GM21619 (cell line): ENCODE measurements around the gene SH2B3.
A peak's percentile ranks its signal among the peaks of the same experiment; 100 is the strongest.

Experiments
- ATAC-seq: cut with Tn5 transposase; IDR thresholded peaks from one replicate; pipeline ENCODE4 v1.9.1; 2021; ENCODE audit not compliant: unreplicated experiment

Gene SH2B3

GRCh38 chr12:111427417-111428074, 21.8 kb downstream of the SH2B3 start:
- no peak for ATAC-seq

DNA sequence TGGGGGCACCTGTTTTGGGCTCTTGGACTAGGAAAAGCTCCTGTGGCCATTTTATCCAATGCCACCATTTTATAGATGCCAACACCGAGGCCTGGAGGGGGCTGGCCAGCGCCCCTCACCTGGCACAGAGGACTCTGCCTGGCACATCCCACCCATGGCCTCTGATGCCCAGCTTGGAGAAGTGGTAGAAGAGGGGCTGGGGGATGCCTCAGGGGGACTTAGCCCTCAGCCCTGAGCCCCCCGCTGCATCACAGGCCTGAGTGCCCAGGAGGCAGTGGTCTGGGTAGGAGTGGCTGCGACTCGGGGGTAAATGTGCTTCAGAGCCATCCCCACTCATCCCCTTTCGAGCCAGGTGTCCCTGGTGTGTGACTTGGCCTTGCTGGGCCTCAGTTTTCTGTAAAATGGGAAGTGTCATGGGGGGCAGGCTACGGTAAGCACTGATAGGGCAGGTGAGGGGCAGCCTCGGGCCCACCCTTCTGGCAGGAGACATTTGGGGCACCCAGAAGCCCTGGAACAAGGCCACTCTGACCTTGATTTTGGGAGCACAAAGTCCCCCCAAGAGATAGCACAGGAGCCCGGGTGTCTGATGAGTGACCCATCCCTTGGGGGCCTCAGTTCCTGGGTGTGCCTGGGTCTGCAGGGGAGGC, 22.5 kb downstream of the SH2B3 start:
- no peak for ATAC-seq

DNA sequence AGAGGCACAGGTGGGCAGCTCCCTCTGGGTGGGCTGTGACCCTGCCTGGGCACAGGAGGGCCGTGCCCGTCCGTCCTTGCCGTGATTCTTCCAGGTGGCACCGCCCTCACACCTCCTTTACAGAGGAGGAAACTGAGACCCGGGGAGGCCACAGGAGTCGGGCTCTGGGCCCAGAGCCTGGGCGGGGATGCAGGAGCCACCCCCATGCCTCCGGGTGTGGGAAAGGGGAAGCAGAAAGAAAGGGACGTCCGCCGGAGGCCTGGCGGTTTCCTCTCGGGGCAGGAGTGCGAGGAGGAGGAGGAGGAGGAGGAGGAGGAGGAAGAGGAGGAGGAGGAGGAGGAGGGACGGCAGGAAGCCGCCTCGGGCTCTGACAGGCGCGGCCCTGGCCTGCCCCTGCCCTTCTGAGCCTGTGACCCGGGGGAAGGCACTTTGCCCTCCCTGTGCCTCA, 23.0 kb downstream of the SH2B3 start:
- ATAC-seq, result no peak

- no peak for ATAC-seq
Measured at GRCh38 chr12:111429828-111430432, 24.2 kb downstream of the SH2B3 start.

- no peak for ATAC-seq
Measured at GRCh38 chr12:111430433-111431353, 25.0 kb downstream of the SH2B3 start.

- no peak for ATAC-seq
Measured at GRCh38 chr12:111431772-111432171, 26.0 kb downstream of the SH2B3 start.

DNA sequence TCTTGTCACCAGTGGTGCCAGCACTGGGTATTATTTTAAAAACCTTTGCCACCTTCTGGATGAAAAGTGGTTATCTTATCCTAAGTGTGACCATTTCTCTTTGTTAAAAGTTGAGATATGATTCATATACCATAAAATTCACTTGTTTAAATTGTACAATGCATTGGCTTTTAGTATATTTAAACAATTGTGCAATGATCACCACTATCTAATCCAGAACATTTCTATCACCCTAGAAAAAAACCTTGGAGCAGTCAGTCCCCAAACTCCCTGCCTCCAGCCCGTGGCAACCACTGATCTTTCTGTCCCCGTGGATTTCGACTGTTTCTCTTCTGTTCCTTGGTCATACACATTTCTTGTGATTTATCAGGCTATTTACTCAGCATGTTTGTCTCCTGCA, 28.3 kb downstream of the SH2B3 start:
- no peak for ATAC-seq

GRCh38 chr12:111434680-111435338, 29.1 kb downstream of the SH2B3 start:
- ATAC-seq, result peak; percentile 53

- ATAC-seq, result no peak
Measured at GRCh38 chr12:111435661-111436201, 30.0 kb downstream of the SH2B3 start.

DNA sequence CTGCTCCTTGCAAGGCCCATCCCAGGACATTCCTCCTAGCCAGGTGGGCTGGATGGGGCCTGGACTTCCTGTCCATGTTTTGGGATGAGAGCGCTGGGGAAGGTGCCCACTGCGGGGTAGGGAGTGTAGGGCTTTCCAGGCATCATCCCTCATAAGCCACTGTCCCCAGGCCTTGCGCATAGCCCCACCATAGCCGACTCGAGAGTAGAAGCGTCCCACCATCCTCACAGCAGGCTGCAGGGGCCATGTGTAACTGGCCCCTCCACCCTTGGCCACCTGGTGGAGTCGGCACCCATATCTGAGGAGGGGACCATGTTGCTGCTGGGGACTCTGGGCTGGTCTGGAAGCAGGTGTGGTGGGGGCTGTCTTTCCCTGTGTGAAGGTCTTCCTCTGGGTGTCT, 30.5 kb downstream of the SH2B3 start:
- no peak for ATAC-seq

- no peak for ATAC-seq
Measured at GRCh38 chr12:111436811-111437210, 31.1 kb downstream of the SH2B3 start.

- ATAC-seq, result no peak
Measured at GRCh38 chr12:111437816-111438454, 32.2 kb downstream of the SH2B3 start.

DNA sequence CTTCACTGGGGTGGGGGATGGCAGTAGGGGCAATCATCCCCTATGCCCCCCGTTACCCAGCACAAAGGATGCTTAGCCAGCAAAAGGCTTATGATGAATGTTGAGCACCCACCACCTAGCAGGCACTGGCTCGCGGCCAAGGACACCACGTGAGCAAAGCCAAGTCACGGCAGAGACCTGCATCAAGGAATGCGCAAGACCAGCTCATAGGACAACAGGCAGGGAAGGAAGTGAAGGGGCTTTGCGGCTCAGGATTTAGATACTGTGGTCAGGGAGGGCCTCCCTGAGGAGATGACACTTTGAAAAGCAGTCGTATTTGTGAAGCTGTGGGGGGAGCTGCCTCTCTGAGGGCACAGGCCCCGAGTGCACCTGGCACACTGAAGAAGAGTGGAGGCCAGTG, 32.8 kb downstream of the SH2B3 start:
- ATAC-seq, result no peak

GRCh38 chr12:111439657-111440151, 34.0 kb downstream of the SH2B3 start:
- ATAC-seq, result no peak

- ATAC-seq, result no peak
Measured at GRCh38 chr12:111440152-111440551, 34.4 kb downstream of the SH2B3 start.

DNA sequence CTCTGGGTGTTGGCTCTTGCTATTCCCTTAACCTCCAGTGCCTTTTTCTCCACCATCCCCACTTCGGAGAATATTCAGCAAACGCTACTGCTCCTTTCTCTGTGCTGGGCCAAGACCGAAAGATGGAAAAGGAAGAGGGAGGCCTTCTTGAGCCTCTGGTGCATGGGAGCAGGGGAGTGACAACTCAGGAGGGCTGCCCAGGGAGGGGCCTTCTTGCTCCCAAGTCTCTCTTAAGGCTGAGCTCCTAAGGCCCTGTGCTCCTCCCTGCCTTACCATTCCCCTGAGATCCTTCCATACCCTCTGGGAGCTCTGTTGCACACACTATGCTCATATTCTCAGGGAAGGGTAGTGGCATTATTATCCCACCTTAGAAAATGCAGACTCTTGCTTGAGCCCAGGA, 34.9 kb downstream of the SH2B3 start:
- no peak for ATAC-seq

DNA sequence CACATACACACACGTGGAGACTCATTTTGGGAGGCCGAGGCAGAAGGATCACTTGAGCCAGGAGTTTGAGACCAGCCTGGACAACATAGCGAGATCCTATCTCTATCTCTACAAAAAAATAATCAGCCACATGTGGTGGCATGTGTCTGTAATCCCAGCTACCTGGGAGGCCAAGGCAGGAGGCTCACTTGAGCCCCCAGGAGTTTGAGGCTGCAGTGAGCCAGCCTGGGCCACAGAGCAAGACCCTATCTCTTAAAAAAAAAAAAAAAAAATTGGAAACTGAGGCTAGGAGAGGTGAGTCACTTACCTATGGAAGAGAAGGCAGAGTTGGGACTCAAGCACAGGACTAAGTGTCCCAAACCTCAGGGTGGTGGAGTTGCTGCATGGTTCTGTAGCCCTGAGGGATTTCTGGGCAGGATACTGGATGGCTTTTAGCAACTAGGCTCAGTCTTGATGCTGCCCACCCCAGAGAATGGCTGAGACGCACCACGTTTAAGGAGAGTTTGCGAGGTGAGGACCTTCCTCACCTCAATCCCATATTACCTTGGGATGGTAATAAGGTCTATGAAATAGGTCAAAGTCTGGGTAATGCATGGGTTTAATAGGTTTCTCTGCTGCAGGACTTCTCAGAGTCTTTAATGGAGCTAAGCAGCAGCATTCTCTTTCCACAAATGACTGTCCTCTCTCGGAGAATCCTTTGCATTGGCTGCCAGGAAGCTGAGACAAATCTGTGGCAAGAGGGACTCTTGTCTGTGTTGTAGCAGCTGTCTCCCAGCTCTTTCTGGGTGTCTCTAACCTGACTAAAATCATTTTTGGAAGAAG, 35.6 kb downstream of the SH2B3 start:
- ATAC-seq, result no peak

DNA sequence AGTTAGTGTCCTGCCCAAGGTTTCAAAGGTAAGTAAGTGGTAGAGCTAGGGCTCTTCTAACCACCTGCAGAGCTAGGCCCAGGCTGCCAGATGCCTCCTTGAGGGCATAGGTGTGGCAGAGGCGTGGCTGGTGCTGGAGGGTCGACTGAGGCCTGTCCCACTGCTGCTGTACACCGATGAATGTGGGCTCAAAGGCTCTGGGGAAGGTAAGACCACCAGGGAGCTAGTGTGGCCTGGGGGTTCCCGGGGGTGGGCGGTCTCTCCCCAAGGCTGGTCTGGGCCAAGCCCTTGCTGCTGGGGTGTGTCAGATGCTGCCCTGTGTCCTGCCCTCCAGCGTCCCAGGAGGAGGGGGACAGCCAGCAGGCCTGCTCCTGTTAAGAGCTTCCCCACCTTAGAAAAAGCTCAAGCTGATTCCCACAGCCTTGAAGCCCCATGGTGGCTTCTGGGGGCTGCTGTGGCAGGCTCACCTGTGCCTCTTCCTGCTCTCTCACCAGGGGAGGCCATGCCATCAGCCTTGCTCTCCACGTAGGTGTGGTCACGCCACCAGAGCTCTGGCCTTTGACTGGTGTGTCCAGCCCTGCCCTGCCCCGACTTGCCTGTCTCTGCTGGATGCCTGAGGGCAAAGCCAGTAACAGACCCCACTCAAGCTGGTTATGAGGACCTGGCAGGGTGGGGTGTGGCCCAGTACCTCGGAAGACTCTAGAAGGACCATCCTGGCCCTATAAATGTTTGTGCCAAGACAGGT, 36.8 kb downstream of the SH2B3 start:
- no peak for ATAC-seq
